HG03045 (cell line): Measurements from ENCODE around the gene SCYL3.
A peak's percentile ranks its signal among the peaks of the same experiment; 100 is the strongest.
"Not testable (repeated sequence)": the region's sequence is repeated elsewhere in the genome, so short reads cannot be mapped to it uniquely, and the experiment has no call there.

Experiments
- ATAC-seq: cut with Tn5 transposase; IDR thresholded peaks from one replicate; pipeline ENCODE4 v1.9.1; 2021; ENCODE audit warnings: mild to moderate bottlenecking, moderate library complexity; ENCODE audit not compliant: unreplicated experiment

SCYL3 gene

GRCh38 chr1:169893645-169894423, at the start of gene SCYL3:
Gene SCYL3 (minus strand): TSS chr1:169893896. CDS start chr1:169888840, 5,056 bp downstream.
- ATAC-seq, result peak; percentile 87

GRCh38 chr1:169941982-169942830, 48.5 kb upstream of the SCYL3 start:
- no peak for ATAC-seq

GRCh38 chr1:169933984-169934725, 40.5 kb upstream of the SCYL3 start:
- no peak for ATAC-seq

GRCh38 chr1:169931795-169932231, 38.1 kb upstream of the SCYL3 start:
- no peak for ATAC-seq

- ATAC-seq, result no peak
Measured at GRCh38 chr1:169929210-169929526, 35.5 kb upstream of the SCYL3 start.

- ATAC-seq, result peak; percentile 60
Measured at GRCh38 chr1:169928438-169929209, 34.9 kb upstream of the SCYL3 start.

GRCh38 chr1:169925505-169926482, 32.1 kb upstream of the SCYL3 start:
- ATAC-seq, result no peak

- ATAC-seq, result no peak
Measured at GRCh38 chr1:169924829-169925228, 31.1 kb upstream of the SCYL3 start.

GRCh38 chr1:169924063-169924462, 30.4 kb upstream of the SCYL3 start:
- no peak for ATAC-seq

GRCh38 chr1:169921080-169921479, 27.4 kb upstream of the SCYL3 start:
- no peak for ATAC-seq

GRCh38 chr1:169918927-169919326, 25.2 kb upstream of the SCYL3 start:
- ATAC-seq, result no peak

- ATAC-seq, result not testable (repeated sequence)
Measured at GRCh38 chr1:169918220-169918619, 24.5 kb upstream of the SCYL3 start.

- ATAC-seq, result no peak
Measured at GRCh38 chr1:169915150-169915549, 21.5 kb upstream of the SCYL3 start.

GRCh38 chr1:169914531-169914930, 20.8 kb upstream of the SCYL3 start:
- no peak for ATAC-seq

GRCh38 chr1:169909499-169909898, 15.8 kb upstream of the SCYL3 start:
- no peak for ATAC-seq

GRCh38 chr1:169906938-169907337, 13.2 kb upstream of the SCYL3 start:
- ATAC-seq, result no peak

GRCh38 chr1:169904834-169905233, 11.1 kb upstream of the SCYL3 start:
- ATAC-seq, result no peak

GRCh38 chr1:169902751-169903150, 9.1 kb upstream of the SCYL3 start:
- ATAC-seq, result no peak

GRCh38 chr1:169901115-169901514, 7.4 kb upstream of the SCYL3 start:
- no peak for ATAC-seq
